Iris pigment epithelial cell (primary cell): ENCODE measurements around the gene SNUPN.

Source experiments
- DNase-seq: peaks from one replicate; pipeline ENCODE4 v3.0.0-alpha.2; 2011; ENCODE audit warnings: low read depth

Gene SNUPN

DNA sequence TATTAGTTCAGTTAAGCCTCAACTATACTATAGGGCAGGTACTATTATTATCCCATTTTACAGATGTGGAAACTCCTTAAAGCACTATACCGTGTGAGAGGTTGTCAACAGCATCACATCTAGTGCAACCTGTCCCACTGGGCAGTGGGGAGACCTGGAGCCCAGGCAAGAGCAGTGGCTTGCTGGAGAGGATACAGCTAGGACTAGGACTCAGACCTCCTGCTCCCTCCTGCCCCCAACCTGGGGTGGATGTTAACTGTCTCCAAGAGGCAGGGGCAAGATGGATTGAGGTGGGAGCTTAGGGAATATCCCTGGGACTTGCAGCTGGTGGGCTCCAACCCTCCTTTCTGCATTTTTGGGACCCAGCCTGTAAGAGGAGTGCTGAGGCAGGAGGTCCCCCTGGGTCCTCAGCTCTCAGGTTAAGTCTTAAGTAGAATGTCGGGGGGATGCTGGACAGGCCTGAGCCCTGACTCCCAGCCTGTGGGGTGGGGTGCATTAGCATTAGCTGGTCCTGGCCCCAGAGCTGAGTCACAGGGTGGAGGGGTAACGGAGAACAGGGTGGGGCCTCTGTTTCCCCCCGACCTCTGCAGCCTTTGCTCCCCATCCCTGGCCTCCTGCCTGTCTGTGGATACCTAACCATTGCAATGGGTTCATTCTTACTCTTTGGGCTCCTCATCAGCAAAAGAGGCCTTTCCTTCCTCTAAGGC is 28.8 kb upstream of the SNUPN start:
- DNase-seq: no peak

DNA sequence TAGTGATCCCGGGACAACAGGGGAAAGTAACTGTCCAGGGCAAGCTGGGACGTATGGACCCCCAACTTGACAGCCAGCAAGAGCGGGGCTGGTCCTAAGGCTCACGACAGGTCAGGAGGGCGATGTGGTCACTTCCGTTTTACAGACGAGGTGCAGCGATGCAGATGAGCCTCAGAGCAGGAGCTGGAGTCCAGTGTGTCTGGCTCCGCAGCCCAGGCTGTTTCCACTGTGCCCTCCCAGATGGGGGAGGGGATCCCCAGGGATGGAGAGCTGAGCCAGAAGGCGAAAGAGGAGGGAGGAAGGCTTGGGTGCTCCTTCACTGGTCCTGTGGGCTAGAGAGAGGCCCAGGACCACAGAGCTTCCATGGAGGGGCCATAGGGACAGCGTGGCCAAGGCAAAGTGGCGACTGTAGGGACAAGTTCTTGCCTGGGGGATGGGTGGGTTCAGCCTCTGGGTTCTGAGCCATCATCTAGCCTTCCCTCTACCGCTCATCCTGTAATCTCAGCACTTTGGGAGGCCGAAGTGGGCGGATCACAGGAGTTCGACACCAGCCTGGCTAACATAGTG is 27.9 kb upstream of the SNUPN start:
- DNase-seq: no peak

DNA sequence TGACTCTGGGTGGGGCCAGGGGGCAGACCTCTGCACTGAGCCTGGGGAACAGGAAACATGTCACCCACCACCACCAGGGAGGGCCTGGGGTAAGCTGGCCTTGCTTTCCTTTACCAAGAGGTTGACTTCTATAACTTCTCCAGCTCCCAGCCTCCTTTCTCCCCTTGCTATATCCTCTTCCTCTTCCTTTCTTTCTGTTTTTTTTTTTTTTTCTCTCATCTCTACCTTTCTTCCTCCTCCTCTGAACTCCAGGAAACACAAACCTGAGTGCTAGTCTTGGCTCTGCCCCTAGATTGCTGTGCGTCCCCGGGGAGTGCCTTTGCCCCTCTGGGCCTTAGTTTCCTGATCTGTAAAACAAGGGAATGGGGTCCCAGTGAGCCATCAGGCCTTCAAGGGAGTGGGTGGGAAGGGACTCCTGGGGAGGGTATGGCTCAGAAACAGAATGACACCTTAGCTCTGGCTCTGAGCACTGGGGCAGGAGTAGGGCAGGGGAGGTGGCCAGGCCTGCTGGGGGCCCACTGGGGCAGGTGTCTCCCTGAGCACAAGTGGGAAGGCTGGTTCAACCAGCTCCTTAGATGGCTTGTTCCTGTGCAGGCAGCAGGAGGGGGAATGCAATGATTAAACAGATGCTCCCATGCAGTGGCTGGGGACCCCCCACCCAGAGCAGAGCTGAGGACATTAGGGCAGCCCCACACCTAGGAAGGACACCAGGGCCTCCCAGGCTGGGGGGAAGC is 26.5 kb upstream of the SNUPN start:
- DNase-seq: no peak

DNA sequence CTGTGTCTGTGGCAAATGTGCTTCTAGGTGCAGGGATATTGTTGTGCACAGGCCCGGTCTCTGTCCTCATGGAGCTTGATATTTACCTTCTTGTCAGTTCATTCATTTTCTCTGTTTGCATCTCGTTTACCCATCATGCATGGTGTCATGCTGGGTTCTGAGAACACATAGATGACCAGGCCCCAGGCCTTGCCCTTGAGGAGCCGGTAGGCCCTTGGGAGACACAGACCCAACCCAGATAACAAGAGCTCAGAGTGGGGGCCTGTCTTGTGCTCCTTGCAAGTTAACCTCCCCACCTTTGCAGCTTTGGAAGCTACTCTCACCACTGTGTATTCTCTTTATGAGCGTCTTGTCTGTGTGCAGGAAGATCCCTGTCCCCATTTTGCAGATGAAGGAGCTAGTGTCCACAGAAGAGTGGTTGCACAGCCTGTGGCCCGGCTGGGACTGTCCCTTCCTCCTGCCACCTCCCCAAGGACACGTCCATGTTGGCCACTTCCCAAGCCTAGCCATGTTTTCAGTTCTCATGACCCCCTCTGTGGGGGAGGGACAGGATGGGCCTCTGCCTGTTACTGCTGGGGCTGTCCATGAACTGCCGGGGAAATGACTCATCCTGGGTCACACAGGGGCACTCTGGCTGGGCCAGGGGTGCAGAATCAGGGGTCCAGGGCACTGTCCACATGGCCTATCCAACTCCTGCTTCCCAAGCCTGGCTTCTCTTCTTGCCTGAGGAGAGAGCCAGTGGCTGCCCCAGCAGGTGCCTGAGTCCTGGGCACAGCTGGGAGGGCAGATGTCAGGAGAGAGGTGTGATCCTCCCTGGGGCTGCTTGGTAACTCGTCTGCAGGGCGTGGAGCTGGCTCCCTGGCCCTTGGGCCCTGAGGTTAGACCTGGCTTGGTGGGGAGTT is 25.6 kb upstream of the SNUPN start:
- peak; percentile 32 for DNase-seq

DNA sequence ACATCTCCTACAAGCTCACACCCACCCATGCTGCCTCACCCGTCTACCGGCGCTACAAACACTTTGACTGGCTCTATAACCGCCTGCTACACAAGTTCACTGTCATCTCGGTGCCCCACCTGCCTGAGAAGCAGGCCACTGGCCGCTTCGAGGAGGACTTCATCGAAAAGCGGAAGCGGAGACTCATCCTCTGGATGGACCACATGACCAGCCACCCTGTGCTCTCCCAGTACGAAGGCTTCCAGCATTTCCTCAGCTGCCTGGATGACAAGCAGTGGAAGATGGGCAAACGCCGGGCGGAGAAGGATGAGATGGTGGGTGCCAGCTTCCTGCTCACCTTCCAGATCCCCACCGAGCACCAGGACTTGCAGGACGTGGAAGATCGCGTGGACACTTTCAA is 24.3 kb upstream of the SNUPN start:
- no peak for DNase-seq

DNA sequence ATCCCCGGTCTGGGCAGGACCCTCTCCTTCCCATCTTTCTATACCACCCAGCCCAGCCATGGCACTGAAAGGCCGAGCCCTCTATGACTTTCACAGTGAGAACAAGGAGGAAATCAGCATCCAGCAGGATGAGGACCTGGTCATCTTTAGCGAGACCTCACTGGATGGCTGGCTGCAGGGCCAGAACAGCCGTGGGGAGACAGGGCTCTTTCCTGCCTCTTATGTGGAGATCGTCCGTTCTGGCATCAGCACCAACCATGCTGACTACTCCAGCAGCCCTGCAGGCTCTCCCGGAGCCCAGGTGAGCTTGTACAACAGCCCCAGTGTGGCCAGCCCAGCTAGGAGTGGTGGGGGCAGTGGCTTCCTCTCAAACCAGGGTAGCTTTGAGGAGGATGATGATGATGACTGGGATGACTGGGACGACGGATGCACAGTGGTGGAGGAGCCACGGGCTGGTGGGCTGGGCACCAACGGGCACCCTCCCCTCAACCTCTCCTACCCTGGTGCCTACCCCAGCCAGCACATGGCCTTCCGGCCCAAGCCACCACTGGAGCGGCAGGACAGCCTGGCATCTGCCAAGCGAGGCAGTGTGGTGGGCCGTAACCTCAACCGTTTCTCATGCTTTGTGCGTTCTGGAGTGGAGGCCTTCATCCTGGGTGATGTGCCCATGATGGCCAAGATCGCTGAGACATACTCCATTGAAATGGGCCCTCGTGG is 23.7 kb upstream of the SNUPN start:
- no peak for DNase-seq

GRCh38 chr15:75648156-75649000 is 22.9 kb upstream of the SNUPN start:
- peak; percentile 51 for DNase-seq

DNA sequence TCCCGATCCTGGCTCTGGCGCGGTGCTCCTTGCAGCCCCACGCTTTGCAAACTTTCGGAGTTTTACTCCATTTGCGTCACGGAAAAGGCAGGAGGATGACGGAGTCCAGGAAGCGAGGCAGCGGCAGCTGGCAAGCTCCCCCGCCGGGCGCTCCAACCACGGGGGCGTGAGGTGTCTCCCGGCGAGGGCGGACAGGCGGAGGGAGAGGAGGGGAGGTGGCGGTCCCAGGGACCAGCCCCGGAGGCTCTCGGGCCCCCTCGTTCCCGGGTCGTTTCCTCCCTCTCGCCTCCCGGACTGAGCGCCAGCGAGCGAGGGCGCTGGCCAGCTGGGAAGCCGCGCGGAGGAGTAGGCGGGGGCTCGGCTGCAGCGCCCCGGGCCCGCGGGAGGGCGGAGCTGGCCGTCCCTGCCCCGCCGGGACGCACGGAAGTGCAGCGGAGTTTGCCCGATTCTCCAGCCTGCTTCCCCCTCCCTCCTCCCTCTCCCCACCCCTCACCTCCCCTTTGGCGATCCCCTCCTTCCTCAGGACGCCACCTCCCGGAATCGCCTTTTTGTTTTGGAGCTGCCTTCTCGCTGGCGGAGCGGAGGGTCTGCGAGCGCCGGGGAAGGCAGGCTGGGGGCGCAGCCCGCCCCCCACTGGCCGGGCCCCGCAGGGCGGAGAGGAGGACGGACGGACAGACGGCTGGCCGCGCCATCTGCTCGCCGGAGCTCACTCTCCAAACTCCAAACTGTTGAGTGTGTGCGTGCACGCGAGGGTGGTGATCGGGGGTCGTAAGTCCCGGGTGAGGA is 22.0 kb upstream of the SNUPN start, which contains the start of gene SNX33:
SNX33 (plus strand) TSS at position 543 of the 786 bp plus-strand sequence. CDS start 1,191 bp downstream, outside the sequence.
- peak; percentile 90 for DNase-seq

DNA sequence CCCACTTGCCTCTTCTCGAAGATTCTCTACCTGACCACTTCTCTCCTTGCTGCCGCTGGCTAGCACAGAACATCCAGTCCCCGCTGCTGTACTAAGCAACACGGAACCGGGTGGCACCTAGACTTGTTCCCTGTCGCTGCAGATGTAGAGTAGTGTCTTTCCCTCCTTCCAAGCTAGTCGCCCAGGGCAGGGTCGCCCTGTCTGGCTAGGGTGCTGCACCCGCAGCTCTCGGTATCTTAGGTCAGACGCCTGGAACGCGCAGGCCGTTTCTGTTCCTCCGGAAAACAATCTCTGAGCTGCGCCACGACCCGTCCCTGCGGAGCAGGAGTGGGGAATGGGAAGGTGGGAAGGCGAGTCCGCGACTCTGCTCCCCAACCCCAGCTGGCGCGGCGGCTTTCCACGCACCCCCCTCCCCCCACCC is 21.4 kb upstream of the SNUPN start:
- no peak for DNase-seq

DNA sequence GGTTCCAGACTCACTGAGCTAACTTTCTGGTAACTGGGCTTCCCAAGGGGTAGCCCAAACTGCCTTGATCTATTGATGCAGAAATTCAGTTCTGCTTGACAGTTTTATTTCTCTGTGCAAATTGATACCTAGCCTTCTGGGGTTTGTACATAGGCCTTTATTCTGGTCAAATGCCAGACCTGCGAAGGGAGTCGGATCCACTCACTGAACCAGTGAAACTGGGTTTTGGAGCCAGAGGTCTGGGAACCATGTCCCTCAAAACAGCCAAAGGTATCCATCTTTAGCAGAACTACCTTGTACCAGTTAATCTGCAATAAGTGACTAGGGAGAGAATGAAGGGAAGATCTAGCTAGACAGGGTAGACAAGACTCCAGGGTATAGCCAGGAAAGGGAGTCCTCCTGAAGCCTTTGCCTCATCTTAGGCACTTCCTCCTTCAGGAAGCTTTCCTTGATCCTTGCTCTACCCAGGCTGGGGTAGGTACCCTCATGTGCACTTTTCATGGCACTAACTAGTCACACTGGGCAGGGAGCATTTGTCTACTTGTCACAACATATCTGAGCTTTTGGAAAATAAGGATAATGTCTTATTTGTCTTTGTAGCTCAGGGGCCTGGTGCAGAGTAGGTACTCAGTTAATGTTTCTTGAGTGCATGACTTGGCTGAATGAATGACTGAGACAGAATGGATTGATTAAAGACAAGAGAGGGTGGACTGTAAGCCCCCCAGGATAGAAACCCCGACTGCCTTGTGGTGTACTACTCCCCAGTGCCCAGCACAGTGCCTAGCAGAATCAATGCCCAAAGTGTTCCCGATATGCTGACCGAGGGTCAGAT is 20.8 kb upstream of the SNUPN start:
- DNase-seq: no peak

DNA sequence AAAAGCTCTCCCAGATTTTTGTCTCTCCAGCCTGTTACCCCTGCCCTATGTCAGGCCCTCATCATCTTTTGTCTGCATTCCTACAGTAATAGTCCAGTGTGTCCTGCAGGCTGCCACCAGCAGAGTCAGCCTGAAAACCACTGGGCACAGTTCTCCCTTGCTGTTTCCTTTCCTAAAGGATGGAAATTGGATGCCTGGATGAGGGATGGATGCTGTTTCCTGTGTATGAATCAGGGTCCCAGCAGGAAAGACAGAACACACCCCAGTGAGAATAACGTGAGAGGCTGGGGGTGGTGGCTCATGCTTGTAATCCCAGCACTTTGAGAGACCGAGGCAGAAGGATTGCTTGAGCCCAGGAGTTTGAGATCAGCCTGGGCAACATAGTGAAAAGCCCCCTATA is 18.9 kb upstream of the SNUPN start:
- no peak for DNase-seq

- DNase-seq: no peak
Observed at GRCh38 chr15:75641603-75642002, 16.1 kb upstream of the SNUPN start.

DNA sequence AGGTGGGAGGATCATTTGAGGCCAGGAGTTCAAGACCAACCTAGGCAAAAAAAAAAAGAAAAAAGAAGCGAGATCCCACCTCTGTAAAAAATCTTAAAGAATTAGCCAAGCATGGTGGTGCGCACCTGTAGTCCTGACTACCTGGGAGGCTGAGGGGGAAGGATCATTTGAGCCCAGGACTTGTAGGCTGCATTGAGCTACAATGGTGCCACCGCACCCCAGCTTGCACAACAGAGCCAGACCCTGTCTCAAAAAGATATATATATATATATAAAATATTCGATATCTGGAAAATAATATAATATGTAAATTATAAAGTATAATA is 15.6 kb upstream of the SNUPN start:
- DNase-seq: no peak

DNA sequence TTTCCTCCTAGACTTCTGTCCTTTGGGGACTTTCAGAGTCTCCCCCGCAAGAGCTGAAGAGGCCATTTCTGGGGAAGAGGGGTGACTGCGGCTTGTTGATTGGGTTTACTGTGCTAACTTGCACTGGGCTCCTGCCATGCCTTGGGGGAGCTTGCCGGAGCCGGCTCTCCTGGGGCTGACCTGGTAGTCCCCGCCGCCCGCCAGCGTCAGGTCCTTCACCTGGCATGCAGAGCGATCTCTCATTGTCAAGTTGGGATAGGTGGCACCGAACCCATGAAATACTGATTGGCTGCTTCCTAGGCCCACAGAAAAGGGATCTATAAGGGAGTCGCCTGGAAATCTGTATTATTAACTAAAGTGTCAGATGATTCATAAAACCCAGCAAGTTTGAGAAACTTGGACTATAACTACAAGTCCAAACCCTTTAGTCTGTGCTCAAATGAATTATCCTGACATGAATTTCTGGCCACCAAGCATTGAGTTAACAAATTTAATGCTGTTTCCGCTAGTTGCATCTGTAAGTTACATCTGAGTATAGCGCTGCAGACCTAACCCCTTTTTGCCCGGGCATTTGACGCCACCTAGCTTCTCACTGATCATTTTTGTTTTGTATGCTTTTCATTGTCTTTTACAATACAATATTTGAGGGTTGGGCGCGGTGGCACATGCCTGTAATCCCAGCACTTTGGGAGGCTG is 15.1 kb upstream of the SNUPN start:
- DNase-seq: peak; percentile 49

- DNase-seq: peak; percentile 98
Observed at GRCh38 chr15:75639709-75640482, 14.4 kb upstream of the SNUPN start, which contains the start of gene IMP3. TSS of gene IMP3 (minus strand) at chr15:75640224. CDS start at chr15:75640168, 56 bp downstream.

DNA sequence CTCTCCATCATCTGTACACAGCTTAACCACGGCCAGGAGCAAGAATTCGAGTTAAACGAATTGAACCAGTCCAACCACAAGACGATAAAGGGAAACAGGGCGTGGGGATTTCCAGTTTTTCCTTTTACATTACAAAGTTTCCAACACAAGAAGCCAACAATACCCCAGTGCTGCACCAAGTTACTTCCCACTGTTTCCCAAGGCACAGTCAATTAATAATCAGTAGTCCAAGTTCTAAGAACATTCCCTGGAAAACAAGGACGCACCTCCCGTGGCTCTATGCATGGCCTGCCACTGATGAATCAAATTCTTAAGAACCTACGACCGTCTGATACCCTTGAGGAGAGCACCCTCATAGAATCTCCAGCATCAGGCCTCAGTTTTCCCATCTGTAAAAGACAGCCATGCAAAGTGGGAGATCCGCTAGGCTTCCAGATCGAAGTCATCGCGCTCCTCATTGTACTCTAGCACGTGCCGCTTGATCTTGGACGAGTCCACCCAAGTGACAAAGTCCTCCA is 13.7 kb upstream of the SNUPN start:
- peak; percentile 61 for DNase-seq
